ENCODE measurements around the gene TEX9. TPM values are rescaled to one million over a fixed set of nuclear protein-coding genes. Genes with fewer than 3 reads are reported as not detected.

The TEX9 gene
- total RNA-seq, 1 experiment from 2014 or later = 7.2 TPM

Other genes starting within 250 kb of the TEX9 start
- gene RFX7, start 121.5 kb upstream of the TEX9 start, total RNA-seq (2014; rRNA removed; shearing (Covaris generic)) = 8.7 and 10.2 TPM in 2 replicates
- gene MNS1, start 99.7 kb downstream of the TEX9 start, total RNA-seq (2014; rRNA removed; shearing (Covaris generic)) = 0.52 and 0.55 TPM in 2 replicates